SK-N-MC (cell line): ENCODE measurements around the gene PPP2R2B.

Source experiments
- EZH2 ChIP-seq: fragments of 200-600 bp; sonication (generic); IDR thresholded peaks from one replicate; pipeline ENCODE4 v1.6.1; 2017; ENCODE audit warnings: antibody characterized with exemption
- POLR2AphosphoS5 ChIP-seq: IDR thresholded peaks from 2 replicates; pipeline ENCODE4 v1.6.1; 2012; ENCODE audit warnings: mild to moderate bottlenecking, low read depth, low read length, borderline replicate concordance

- TF ChIP-seq EZH2 (no peak), POLR2AphosphoS5 (no peak)
Measured at GRCh38 chr5:146848133-146848532, 30.4 kb downstream of the PPP2R2B start.
